IMR-90 (cell line): ENCODE results near the gene SLC9A6. TPM values are rescaled to one million over a fixed set of nuclear protein-coding genes. Genes with fewer than 3 reads are reported as not detected.
A peak's percentile ranks its signal among the peaks of the same experiment; 100 is the strongest.

Experiments used
- ATAC-seq: fragments of 200-7000 bp; cut with Tn5 transposase; 2 replicates; pipeline ENCODE4 v1.9.1; 2020; ENCODE audit warnings: low read depth, mild to moderate bottlenecking, moderate library complexity
- BruUV-seq: library from RNA; stranded (reverse); fragments of 400-500 nt; replicated peaks from 2 replicates; lab custom pipeline; 2021; lab: Mats Ljungman, UMichigan
- CTCF ChIA-PET: fragments of 300-600 bp; formaldehyde crosslinking; extraction: SDS; loops from one replicate; lab custom pipeline; 2021; ENCODE audit warnings: antibody characterized with exemption; lab: Yijun Ruan, JAX
- POLR2A ChIA-PET: fragments of 300-600 bp; sonication (Branson Sonifier 250); formaldehyde crosslinking; loops from one replicate; lab custom pipeline; 2022; ENCODE audit warnings: antibody characterized with exemption; ENCODE audit not compliant: unreplicated experiment; lab: Charles Lee
- DNase-seq: peaks from one replicate; pipeline ENCODE4 v3.0.0; 2013
- H2AFZ ChIP-seq: replicated peaks from 2 replicates; pipeline ENCODE3; 2013; ENCODE audit warnings: low read length, mild to moderate bottlenecking; ENCODE audit not compliant: poor library complexity
- H2AK5ac ChIP-seq: 2 replicates; pipeline ENCODE4 v1.6.1; 2013; ENCODE audit warnings: low read depth, low read length, inconsistent platforms
- H2AK9ac ChIP-seq: replicated peaks from 2 replicates; pipeline ENCODE3; 2013; ENCODE audit warnings: mild to moderate bottlenecking, low read depth, low read length, moderate library complexity; ENCODE audit not compliant: poor library complexity
- H2BK120ac ChIP-seq: 2 replicates; pipeline ENCODE4 v1.6.1; 2013; ENCODE audit warnings: low read depth, low read length, inconsistent platforms
- H2BK15ac ChIP-seq: 3 replicates; pipeline ENCODE4 v1.6.1; 2013; ENCODE audit warnings: low read depth, low read length, inconsistent platforms
- H2BK20ac ChIP-seq: 2 replicates; pipeline ENCODE4 v1.6.1; 2013; ENCODE audit warnings: low read depth, mild to moderate bottlenecking, inconsistent platforms, low read length, moderate library complexity
- H2BK5ac ChIP-seq: 2 replicates; pipeline ENCODE4 v1.6.1; 2013; ENCODE audit warnings: mild to moderate bottlenecking, low read depth, low read length, inconsistent platforms; ENCODE audit not compliant: poor library complexity, severe bottlenecking
- H3K14ac ChIP-seq: replicated peaks from 2 replicates; pipeline ENCODE4 v1.6.1; 2013; ENCODE audit warnings: low read depth, low read length, inconsistent platforms
- H3K18ac ChIP-seq: 2 replicates; pipeline ENCODE4 v1.6.1; 2013; ENCODE audit warnings: low read depth, low read length, control low read depth
- H3K23ac ChIP-seq: 2 replicates; pipeline ENCODE4 v1.6.1; 2013; ENCODE audit warnings: low read depth, low read length, inconsistent platforms
- H3K27ac ChIP-seq: 2 replicates; pipeline ENCODE4 v1.5.1; 2013; ENCODE audit warnings: mild to moderate bottlenecking, control low read depth, low read length; ENCODE audit not compliant: insufficient read depth
- H3K27me3 ChIP-seq: 2 replicates; pipeline ENCODE4 v1.6.1; 2013; ENCODE audit warnings: low read length; ENCODE audit not compliant: control insufficient read depth, insufficient read depth
- H3K36me3 ChIP-seq: 2 replicates; pipeline ENCODE4 v1.6.1; 2013; ENCODE audit warnings: low read length, mixed read lengths; ENCODE audit not compliant: control insufficient read depth, insufficient read depth
- H3K4ac ChIP-seq: 2 replicates; pipeline ENCODE4 v1.6.1; 2013; ENCODE audit warnings: low read depth, low read length, inconsistent platforms
- H3K4me1 ChIP-seq: 2 replicates; pipeline ENCODE4 v1.6.1; 2013; ENCODE audit warnings: low read length, mixed read lengths; ENCODE audit not compliant: control insufficient read depth, insufficient read depth
- H3K4me2 ChIP-seq: 2 replicates; pipeline ENCODE4 v1.6.1; 2013; ENCODE audit warnings: low read depth, mild to moderate bottlenecking, control low read depth, low read length, moderate library complexity
- H3K4me3 ChIP-seq: 2 replicates; pipeline ENCODE4 v1.5.1; 2013; ENCODE audit warnings: low read depth, mild to moderate bottlenecking, control low read depth, low read length, moderate library complexity; ENCODE audit not compliant: insufficient read depth
- H3K56ac ChIP-seq: 2 replicates; pipeline ENCODE4 v1.6.1; 2013; ENCODE audit warnings: low read length, inconsistent platforms; ENCODE audit not compliant: insufficient read depth; ENCODE audit errors: extremely low read depth
- H3K79me1 ChIP-seq, 2 experiments: 2 replicates each; pipeline ENCODE4 v1.6.1; 2013; ENCODE audit warnings: low read length in 2 of 2, inconsistent platforms in 1 of 2, low read depth in 1 of 2
- H3K9ac ChIP-seq: 2 replicates; pipeline ENCODE4 v1.6.1; 2013; ENCODE audit warnings: low read depth, low read length, control low read depth
- H3K9me1 ChIP-seq: 2 replicates; pipeline ENCODE4 v1.6.1; 2013; ENCODE audit warnings: low read length, inconsistent platforms; ENCODE audit not compliant: insufficient read depth
- H3K9me3 ChIP-seq: 2 replicates; pipeline ENCODE4 v1.6.1; 2013; ENCODE audit warnings: low read length; ENCODE audit not compliant: control insufficient read depth, insufficient read depth
- H4K20me1 ChIP-seq: 2 replicates; pipeline ENCODE4 v1.6.1; 2013; ENCODE audit warnings: low read length, inconsistent platforms; ENCODE audit not compliant: insufficient read depth
- H4K5ac ChIP-seq: 2 replicates; pipeline ENCODE4 v1.6.1; 2013; ENCODE audit warnings: mild to moderate bottlenecking, low read depth, low read length, control low read depth
- H4K8ac ChIP-seq, 2 experiments: 2 replicates each; pipeline ENCODE4 v1.6.1; 2013; ENCODE audit warnings: low read depth in 2 of 2, low read length in 2 of 2, control low read depth in 1 of 2, inconsistent platforms in 1 of 2
- H4K91ac ChIP-seq: 2 replicates; pipeline ENCODE4 v1.6.1; 2013; ENCODE audit warnings: low read depth, low read length, inconsistent platforms; ENCODE audit not compliant: insufficient read depth
- BHLHE40 ChIP-seq: fragments of 150-350 bp; IDR thresholded peaks from 2 replicates; pipeline ENCODE4 v1.6.1; 2016; ENCODE audit warnings: mild to moderate bottlenecking, low read depth, low read length
- CEBPB ChIP-seq: IDR thresholded peaks from 2 replicates; pipeline ENCODE4 v1.6.1; 2012; ENCODE audit warnings: low read depth, low read length, improper control_type of control experiment
- CHD1 ChIP-seq: IDR thresholded peaks from 2 replicates; pipeline ENCODE4 v1.6.1; 2012; ENCODE audit warnings: low read depth, low read length, improper control_type of control experiment
- FOS ChIP-seq: fragments of 150-350 bp; IDR thresholded peaks from 2 replicates; pipeline ENCODE4 v1.6.1; 2016; ENCODE audit warnings: low read depth, low read length
- MAFK ChIP-seq: IDR thresholded peaks from 2 replicates; pipeline ENCODE4 v1.6.1; 2012; ENCODE audit warnings: low read depth, low read length, improper control_type of control experiment
- MAZ ChIP-seq: IDR thresholded peaks from 2 replicates; pipeline ENCODE4 v1.6.1; 2012; ENCODE audit warnings: low read depth, mild to moderate bottlenecking, low read length, improper control_type of control experiment, moderate library complexity, borderline replicate concordance
- MXI1 ChIP-seq: IDR thresholded peaks from 2 replicates; pipeline ENCODE4 v1.6.1; 2012; ENCODE audit warnings: low read depth, mild to moderate bottlenecking, low read length, moderate library complexity, borderline replicate concordance
- NFE2L2 ChIP-seq: fragments of 150-350 bp; IDR thresholded peaks from 2 replicates; pipeline ENCODE4 v1.6.1; 2016; ENCODE audit warnings: low read depth, mild to moderate bottlenecking, low read length
- POLR2A ChIP-seq: IDR thresholded peaks from 2 replicates; pipeline ENCODE4 v1.6.1; 2012; ENCODE audit warnings: mild to moderate bottlenecking, low read depth, low read length
- RAD21 ChIP-seq: IDR thresholded peaks from 2 replicates; pipeline ENCODE4 v1.6.1; 2012; ENCODE audit warnings: low read length, improper control_type of control experiment
- RCOR1 ChIP-seq: IDR thresholded peaks from 2 replicates; pipeline ENCODE4 v1.6.1; 2012; ENCODE audit warnings: mild to moderate bottlenecking, low read length, improper control_type of control experiment; ENCODE audit not compliant: insufficient replicate concordance
- SMC3 ChIP-seq: fragments of 150-350 bp; IDR thresholded peaks from 2 replicates; pipeline ENCODE4 v1.6.1; 2016; ENCODE audit warnings: low read depth, mild to moderate bottlenecking, antibody characterized with exemption, low read length, moderate library complexity
- USF2 ChIP-seq: fragments of 150-350 bp; IDR thresholded peaks from 2 replicates; pipeline ENCODE4 v1.6.1; 2017; ENCODE audit warnings: mild to moderate bottlenecking, antibody characterized with exemption, low read length, low read depth
- WGBS, 2 experiments: methylation state at CpG; one replicate each; pipeline versions ENCODE4 v1.1.5 to v1.1.7; 2013; ENCODE audit warnings: missing lambda C conversion rate in 2 of 2; ENCODE audit not compliant: insufficient read length in 1 of 2; ENCODE audit errors: extremely low coverage in 2 of 2; 5-methylcytosine and 5-hydroxymethylcytosine counted together
- dilution Hi-C: fragments of 300-500 bp; cut with HindIII; formaldehyde crosslinking; loops from one replicate; pipeline ENCODE4 v1.14.3; 2018; ENCODE audit warnings: low sequenced_read_pairs; ENCODE audit not compliant: unreplicated experiment
- in situ Hi-C: fragments of 300-500 bp; cut with MboI; formaldehyde crosslinking; loops from 3 replicates; pipeline ENCODE4 v1.14.3; 2019; ENCODE audit warnings: low sequenced_read_pairs, inconsistent platforms, mixed read lengths
- intact Hi-C: fragments of 100-400 bp; cut with micrococcal nuclease; formaldehyde crosslinking; loops from 2 replicates; pipeline ENCODE4 v1.10.0; 2022
- polyA plus RNA-seq, 3 experiments: library from polyadenylated mRNA; depleted of rRNA; stranded (reverse); fragments of >200 nt; gene quantifications; 2 replicates each; pipeline ENCODE4 v1.2.3, GENCODE V29; 2012; ENCODE audit warnings: low replicate concordance in 1 of 3
- total RNA-seq: library from RNA; depleted of rRNA; stranded (reverse); fragments of >200 nt; gene quantifications from 2 replicates; pipeline ENCODE4 v1.2.3, GENCODE V29; 2012
- TF ChIP-seq, protein P1 (sequence below): fragments of 150-350 bp; IDR thresholded peaks from 2 replicates; pipeline ENCODE4 v1.6.1; 2016; ENCODE audit warnings: low read depth, mild to moderate bottlenecking, low read length, moderate library complexity, borderline replicate concordance

The SLC9A6 gene
- total and polyA plus RNA-seq, 2 of the 4 experiments (the other 2 are of a cell fraction) = 6.9 to 19.0 TPM

GRCh38 chrX:135982860-135983259 lies 2.4 kb upstream of the SLC9A6 start:
- dilution Hi-C loops = no loop called here
- no peak overlapping the region for H2BK20ac ChIP-seq
- peak overlapping the region in 1 of 2 experiments; percentile 53; a peak in 2 of 4 replicates for H4K8ac ChIP-seq
- intact Hi-C loops = no loop called here
- peak overlapping the region; percentile 28; the same call in 1 of the 3 replicates for H2BK15ac ChIP-seq
- no peak overlapping the region for H3K27ac ChIP-seq
- DNase-seq = peak; percentile 50
- H3K18ac ChIP-seq = no peak overlapping the region
- no peaks in the 10 kb centered on the region for H3K9me3 ChIP-seq
- no peak overlapping the region for H2BK5ac ChIP-seq
- no peak overlapping the region for H3K4me3 ChIP-seq
- no peak overlapping the region for H3K4me2 ChIP-seq
- WGBS, 2 experiments = no CpG with 5 or more reads among the region's 1 CpG
- no peak overlapping the region for H2AK9ac ChIP-seq
- H3K4ac ChIP-seq = 0 out of 2 replicates have a peak overlapping the region, but pooled peaks have one; percentile 43
- H3K79me1 ChIP-seq = peaks cover 0 to 7% of the 10 kb centered on the region in 2 experiments; a peak in 1 of 4 replicates
- peaks cover 2% of the 10 kb centered on the region; the same call in 1 of the 2 replicates for H3K4me1 ChIP-seq
- in situ Hi-C loops = loop anchor here (25.0 kb wide), 1 partner anchor 504 kb away; the partner anchor contains the start of genes BRS3 and HTATSF1
- no peaks in the 10 kb centered on the region for H3K9me1 ChIP-seq
- no peak for ATAC-seq
- no peak overlapping the region for H3K56ac ChIP-seq
- no peak overlapping the region for H2BK120ac ChIP-seq
- H3K23ac ChIP-seq = no peak overlapping the region
- CTCF ChIA-PET = no interaction called here
- peak overlapping the region; percentile 4; the same call in 1 of the 2 replicates for H2AK5ac ChIP-seq
- no peak overlapping the region for H4K91ac ChIP-seq
- TF ChIP-seq MXI1 (no peak), POLR2A (no peak), RAD21 (no peak), FOS (no peak), MAZ (no peak), CHD1 (no peak), USF2 (no peak), BHLHE40 (no peak), SMC3 (no peak), MAFK (no peak), CEBPB (no peak), NFE2L2 (no peak), RCOR1 (no peak)
- TF ChIP-seq, protein P1, sequence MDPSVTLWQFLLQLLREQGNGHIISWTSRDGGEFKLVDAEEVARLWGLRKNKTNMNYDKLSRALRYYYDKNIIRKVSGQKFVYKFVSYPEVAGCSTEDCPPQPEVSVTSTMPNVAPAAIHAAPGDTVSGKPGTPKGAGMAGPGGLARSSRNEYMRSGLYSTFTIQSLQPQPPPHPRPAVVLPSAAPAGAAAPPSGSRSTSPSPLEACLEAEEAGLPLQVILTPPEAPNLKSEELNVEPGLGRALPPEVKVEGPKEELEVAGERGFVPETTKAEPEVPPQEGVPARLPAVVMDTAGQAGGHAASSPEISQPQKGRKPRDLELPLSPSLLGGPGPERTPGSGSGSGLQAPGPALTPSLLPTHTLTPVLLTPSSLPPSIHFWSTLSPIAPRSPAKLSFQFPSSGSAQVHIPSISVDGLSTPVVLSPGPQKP = no peak
- no TSS peak for BruUV-seq
- H3K9ac ChIP-seq = no peak overlapping the region
- H2AFZ ChIP-seq = peak overlapping the region; percentile 51
- no peaks in the 10 kb centered on the region for H3K27me3 ChIP-seq
- no peak overlapping the region; the same call in 1 of the 2 replicates for H4K5ac ChIP-seq
- no peaks in the 10 kb centered on the region for H3K36me3 ChIP-seq
- POLR2A ChIA-PET = no interaction called here
- H3K14ac ChIP-seq = no peak overlapping the region
- no peaks in the 10 kb centered on the region for H4K20me1 ChIP-seq
